Measurements from ENCODE around the gene SPAG6.

The SPAG6 gene

GRCh38 chr10:22429146-22429545 lies 83.8 kb downstream of the SPAG6 start (continued):
- TF ChIP-seq ZNF18 (tag by site-specific recombination; IDR thresholded peaks at IDR 0.05) (no peak), ZNF624 (tag by site-specific recombination; IDR thresholded peaks at IDR 0.05) (no peak), ZIC2 (tag by site-specific recombination; IDR thresholded peaks at IDR 0.05) (peak; percentile 72), ZNF121 (tag by site-specific recombination; IDR thresholded peaks at IDR 0.05) (no peak), ZNF423 (tag by site-specific recombination; IDR thresholded peaks at IDR 0.05) (no peak), ZNF366 (tag by site-specific recombination; conservative IDR thresholded peaks at IDR 0.05) (peak; percentile 86), BCL6B (tag by site-specific recombination; IDR thresholded peaks at IDR 0.05) (peak; percentile 81), ZNF654 (tag by site-specific recombination; IDR thresholded peaks at IDR 0.05; ENCODE audit: low read depth) (no peak), RBAK (tag by site-specific recombination; IDR thresholded peaks at IDR 0.05) (no peak), TCF7L2 (IDR thresholded peaks at IDR 0.05; ENCODE audit: borderline replicate concordance, low read depth, low read length) (no peak), ZNF555 (tag by site-specific recombination; conservative IDR thresholded peaks at IDR 0.05) (no peak), ZNF621 (tag by site-specific recombination; IDR thresholded peaks at IDR 0.05) (no peak), ZNF23 (tag by site-specific recombination; IDR thresholded peaks at IDR 0.05; ENCODE audit: borderline replicate concordance) (no peak), ZNF664 (tag by site-specific recombination; IDR thresholded peaks at IDR 0.05) (no peak), ZNF449 (tag by site-specific recombination; IDR thresholded peaks at IDR 0.05) (no peak), ZNF626 (tag by site-specific recombination; IDR thresholded peaks at IDR 0.05) (no peak), ZFP69B (tag by site-specific recombination; IDR thresholded peaks at IDR 0.05) (no peak), KLF9 (tag by site-specific recombination; IDR thresholded peaks at IDR 0.05; ENCODE audit: low read depth) (no peak; the same call in 1 of the 2 replicates), ZNF473 (tag by site-specific recombination; IDR thresholded peaks at IDR 0.05) (no peak), HOXA7 (CRISPR knock-in tag; IDR thresholded peaks at IDR 0.05; ENCODE audit: borderline replicate concordance) (no peak), ZNF37A (tag by site-specific recombination; IDR thresholded peaks at IDR 0.05) (no peak)
- TF ChIP-seq, protein P1, sequence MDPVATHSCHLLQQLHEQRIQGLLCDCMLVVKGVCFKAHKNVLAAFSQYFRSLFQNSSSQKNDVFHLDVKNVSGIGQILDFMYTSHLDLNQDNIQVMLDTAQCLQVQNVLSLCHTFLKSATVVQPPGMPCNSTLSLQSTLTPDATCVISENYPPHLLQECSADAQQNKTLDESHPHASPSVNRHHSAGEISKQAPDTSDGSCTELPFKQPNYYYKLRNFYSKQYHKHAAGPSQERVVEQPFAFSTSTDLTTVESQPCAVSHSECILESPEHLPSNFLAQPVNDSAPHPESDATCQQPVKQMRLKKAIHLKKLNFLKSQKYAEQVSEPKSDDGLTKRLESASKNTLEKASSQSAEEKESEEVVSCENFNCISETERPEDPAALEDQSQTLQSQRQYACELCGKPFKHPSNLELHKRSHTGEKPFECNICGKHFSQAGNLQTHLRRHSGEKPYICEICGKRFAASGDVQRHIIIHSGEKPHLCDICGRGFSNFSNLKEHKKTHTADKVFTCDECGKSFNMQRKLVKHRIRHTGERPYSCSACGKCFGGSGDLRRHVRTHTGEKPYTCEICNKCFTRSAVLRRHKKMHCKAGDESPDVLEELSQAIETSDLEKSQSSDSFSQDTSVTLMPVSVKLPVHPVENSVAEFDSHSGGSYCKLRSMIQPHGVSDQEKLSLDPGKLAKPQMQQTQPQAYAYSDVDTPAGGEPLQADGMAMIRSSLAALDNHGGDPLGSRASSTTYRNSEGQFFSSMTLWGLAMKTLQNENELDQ (tag by site-specific recombination; IDR thresholded peaks at IDR 0.05; ENCODE audit: low read depth) = no peak
- TF ChIP-seq, protein P2, sequence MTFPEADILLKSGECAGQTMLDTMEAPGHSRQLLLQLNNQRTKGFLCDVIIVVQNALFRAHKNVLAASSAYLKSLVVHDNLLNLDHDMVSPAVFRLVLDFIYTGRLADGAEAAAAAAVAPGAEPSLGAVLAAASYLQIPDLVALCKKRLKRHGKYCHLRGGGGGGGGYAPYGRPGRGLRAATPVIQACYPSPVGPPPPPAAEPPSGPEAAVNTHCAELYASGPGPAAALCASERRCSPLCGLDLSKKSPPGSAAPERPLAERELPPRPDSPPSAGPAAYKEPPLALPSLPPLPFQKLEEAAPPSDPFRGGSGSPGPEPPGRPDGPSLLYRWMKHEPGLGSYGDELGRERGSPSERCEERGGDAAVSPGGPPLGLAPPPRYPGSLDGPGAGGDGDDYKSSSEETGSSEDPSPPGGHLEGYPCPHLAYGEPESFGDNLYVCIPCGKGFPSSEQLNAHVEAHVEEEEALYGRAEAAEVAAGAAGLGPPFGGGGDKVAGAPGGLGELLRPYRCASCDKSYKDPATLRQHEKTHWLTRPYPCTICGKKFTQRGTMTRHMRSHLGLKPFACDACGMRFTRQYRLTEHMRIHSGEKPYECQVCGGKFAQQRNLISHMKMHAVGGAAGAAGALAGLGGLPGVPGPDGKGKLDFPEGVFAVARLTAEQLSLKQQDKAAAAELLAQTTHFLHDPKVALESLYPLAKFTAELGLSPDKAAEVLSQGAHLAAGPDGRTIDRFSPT (tag by site-specific recombination; IDR thresholded peaks at IDR 0.05) = peak; percentile 52
- TF ChIP-seq, protein P3, sequence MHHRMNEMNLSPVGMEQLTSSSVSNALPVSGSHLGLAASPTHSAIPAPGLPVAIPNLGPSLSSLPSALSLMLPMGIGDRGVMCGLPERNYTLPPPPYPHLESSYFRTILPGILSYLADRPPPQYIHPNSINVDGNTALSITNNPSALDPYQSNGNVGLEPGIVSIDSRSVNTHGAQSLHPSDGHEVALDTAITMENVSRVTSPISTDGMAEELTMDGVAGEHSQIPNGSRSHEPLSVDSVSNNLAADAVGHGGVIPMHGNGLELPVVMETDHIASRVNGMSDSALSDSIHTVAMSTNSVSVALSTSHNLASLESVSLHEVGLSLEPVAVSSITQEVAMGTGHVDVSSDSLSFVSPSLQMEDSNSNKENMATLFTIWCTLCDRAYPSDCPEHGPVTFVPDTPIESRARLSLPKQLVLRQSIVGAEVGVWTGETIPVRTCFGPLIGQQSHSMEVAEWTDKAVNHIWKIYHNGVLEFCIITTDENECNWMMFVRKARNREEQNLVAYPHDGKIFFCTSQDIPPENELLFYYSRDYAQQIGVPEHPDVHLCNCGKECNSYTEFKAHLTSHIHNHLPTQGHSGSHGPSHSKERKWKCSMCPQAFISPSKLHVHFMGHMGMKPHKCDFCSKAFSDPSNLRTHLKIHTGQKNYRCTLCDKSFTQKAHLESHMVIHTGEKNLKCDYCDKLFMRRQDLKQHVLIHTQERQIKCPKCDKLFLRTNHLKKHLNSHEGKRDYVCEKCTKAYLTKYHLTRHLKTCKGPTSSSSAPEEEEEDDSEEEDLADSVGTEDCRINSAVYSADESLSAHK (tag by site-specific recombination; IDR thresholded peaks at IDR 0.05) = peak; percentile 70; the same call in 1 of the 2 replicates
- TF ChIP-seq, protein P4, sequence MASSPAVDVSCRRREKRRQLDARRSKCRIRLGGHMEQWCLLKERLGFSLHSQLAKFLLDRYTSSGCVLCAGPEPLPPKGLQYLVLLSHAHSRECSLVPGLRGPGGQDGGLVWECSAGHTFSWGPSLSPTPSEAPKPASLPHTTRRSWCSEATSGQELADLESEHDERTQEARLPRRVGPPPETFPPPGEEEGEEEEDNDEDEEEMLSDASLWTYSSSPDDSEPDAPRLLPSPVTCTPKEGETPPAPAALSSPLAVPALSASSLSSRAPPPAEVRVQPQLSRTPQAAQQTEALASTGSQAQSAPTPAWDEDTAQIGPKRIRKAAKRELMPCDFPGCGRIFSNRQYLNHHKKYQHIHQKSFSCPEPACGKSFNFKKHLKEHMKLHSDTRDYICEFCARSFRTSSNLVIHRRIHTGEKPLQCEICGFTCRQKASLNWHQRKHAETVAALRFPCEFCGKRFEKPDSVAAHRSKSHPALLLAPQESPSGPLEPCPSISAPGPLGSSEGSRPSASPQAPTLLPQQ (tag by site-specific recombination; IDR thresholded peaks at IDR 0.05) = 0 out of 2 replicates have a peak, but pooled peaks have one; percentile 14

Data from HEK293 (cell line).